GM04504 (cell line): Measurements from ENCODE around the gene DOHH.

ENCODE experiments used
- DNase-seq: peaks from one replicate; pipeline ENCODE4 v3.0.0-alpha.2; 2012; ENCODE audit warnings: low read depth

DOHH gene

DNA sequence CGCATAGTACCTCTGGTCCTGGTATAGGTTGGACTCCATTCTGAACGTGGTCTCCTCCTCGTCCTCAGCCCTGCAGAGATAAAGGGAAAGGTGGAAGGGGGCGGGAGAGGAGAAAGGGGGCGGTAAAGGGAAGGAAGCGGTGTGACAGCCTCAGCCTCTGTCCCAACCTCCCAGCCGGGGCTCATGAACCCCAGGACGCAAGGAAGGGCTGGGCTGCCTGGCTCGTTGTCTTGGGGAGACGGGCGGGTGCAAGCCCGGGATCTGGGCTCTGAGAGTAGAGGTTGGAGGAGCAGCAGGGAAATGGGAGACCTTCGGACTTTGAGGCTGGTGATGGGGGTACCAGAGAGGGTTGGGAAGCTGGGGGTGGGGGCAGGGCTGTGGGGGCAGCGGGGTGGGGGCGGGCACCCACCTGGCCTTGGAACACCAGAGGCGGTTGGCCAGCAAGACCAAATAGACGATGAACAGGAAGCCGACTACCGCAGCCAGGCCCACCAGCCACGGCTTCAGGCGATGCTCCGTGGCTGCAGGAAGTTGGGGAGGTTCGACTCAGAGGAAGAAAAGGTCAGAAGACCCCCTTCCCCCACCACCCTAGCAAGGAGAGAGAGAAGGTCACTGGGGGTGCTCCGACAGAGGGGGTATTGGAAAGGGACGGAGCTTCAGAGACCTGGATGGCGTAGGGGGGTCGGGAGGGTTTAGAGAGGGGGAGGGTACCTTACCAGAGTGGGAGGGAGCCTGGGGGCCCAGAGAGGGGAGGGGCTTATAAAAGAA lies 21.9 kb downstream of the DOHH start:
- no peak for DNase-seq

DNA sequence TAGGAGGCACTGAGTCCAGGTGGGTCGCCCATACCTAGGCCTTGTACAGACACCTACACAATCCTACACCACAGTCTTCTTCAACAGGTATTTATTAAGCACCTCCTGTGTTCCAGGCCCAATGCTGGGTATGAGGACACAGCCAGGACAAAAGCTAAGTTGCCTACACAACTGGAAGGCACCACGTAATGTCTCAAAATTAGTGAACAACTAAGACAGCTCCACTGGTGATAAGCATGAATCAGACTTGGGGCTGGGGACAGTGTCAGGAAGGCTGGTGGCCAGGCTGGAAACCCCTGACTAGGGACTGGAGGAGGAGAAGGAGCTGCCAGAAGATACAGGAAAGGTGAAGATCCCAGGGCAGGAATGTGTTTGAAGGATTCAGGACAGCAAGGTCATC lies 22.5 kb downstream of the DOHH start:
- DNase-seq: no peak

DNA sequence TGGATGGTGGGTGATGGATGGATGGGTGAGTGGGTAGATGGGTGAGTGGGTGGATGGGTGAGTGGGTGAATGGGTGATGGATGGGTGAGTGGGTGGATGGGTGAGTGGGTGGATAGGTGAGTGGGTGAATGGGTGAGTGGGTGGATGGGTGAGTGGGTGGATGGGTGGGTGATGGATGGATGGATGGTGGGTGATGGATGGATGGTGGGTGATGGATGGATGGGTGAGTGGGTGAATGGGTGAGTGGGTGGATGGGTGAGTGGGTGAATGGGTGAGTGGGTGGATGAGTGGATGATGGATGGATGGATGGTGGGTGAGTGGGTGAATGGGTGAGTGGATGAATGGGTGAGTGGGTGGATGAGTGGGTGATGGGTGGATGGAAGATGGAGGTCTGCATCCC lies 23.0 kb downstream of the DOHH start:
- no peak for DNase-seq

DNA sequence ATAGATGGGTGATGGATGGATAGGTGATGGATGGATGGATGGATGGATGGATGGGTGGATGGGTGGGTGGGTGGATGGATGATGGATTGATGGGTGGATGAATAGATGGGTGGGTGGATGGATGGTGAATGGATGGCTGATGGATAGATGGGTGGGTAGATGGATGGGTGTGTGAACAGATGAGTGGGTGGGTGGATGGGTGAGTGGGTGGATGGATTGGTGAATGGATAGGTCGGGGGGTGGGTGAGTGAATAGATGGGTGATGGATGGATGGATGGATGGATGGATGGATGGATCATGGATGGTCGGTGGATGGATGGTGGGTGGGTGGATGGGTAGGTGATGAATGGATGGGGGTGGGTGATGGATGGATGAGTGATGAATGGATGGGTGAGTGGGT lies 23.6 kb downstream of the DOHH start:
- DNase-seq: no peak

DNA sequence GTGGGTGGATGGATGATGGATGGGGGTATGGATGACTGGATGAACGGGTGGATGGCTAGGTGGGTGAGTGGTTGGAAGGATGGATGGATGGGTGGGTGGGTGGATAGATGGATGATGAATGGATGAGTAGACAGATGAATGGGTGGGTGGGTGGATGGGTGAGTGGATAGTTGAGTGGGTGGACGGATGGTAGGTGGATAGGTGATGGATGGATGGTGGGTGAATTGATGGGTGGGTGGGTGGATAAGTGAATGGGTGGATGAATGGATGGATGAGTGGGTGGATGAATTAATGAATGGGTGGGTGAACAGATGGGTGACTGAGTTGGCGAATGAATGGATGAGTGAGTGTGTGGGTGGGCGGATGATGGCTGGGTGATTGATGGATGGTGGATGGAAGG lies 25.0 kb downstream of the DOHH start:
- DNase-seq: no peak

DNA sequence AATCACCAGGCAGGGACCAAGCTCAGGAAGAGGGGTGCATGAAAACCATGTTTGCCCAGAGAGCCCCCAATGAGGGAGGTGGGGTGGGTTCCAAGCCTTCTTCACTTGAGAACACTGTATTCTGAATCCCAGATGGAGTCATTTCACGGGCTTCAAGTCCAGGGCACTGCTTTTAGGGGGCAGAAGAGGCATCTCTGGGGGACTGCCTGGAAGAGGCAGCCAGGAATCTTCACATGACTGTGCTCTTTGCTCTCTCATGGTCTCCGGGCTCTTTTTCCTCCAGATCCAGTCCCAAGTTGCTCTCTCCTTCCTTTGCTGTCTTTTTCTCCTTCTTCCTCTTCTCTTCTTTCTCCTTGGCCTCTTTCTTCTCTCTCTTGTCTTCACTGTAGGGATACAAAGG lies 25.9 kb downstream of the DOHH start:
- DNase-seq: no peak

DNA sequence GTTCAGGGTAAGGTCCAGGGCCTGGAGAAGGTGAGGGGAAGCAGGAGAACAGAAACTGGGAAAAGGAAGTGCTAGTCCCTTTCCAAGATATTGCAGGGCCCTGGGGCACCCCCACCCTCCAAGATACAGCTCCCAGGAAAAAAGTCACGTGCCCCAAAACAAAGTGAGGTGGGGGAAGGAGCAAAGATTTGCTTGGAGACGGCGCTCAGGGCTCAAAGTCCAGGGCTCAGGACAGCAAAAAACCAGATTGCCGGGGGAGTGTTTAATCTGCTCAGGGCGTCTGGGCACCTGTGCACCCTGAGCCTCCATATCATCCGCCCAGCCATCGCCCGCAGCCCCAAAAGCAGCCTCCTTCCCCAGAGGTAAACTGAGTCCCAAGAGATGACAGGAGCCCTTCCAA lies 26.5 kb downstream of the DOHH start:
- DNase-seq: no peak

DNA sequence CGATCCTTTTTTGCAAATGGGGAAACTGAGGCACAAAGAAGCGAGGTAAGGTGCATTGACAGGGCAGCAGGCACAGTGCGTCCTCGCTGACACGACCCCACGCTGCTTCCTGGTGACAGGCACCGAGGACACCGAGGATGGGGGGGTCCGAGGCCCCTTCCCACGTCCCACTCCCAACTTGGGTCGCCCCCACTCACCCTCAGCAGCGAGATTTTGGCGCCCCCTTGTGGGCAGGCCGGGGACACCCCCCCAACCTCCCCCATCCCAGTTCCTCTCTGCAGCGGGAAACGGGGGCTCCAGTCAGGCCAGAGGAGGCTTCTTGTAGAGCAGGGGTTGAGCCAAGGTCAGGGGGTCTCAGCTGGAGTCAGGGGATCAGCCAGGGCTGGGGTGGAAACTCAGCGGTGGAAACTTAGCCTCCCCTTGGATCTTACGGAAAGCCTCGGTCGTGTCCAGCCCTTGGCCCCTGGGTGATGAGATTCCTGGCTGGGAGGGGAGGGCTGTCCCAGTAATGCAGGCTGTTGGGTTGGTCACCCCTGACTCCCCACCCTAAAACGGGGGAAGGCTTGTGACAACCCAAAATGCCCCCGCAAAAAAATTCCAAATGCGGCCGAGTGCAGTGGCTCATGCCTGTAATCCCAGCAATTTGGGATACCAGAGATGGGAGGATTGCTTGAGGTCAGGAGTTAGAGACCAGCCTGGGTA lies 28.4 kb downstream of the DOHH start:
- no peak for DNase-seq

DNA sequence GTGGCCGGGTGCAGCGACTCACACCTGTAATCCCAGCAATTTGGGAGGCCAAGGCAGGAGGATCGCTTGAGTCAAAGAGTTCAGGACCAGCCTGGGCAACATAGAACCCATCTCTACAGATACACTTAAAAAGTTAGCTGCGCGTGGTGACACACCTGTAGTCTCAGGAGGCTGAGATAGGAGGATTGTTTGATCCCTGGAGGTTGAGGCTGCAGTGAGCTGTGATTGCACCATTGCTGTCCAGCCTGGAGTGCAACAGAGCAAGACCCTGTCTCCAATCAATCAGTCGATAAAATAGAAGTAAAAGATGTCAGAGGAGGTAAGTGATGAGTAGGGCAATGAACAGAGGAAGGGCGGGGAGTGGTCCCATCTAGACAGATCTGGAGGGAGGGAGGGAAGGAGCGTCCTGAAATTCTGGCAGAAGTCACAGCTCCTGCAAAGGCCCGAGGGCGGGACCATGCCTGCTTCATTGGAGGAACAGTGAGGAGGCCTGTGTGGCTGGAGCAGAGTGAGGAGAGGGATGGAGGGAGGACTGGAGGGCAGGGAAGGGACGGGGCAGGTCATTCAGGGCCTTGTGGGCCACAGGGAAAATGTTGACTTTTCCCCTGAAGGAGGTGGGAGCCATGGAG lies 29.9 kb downstream of the DOHH start:
- no peak for DNase-seq

DNA sequence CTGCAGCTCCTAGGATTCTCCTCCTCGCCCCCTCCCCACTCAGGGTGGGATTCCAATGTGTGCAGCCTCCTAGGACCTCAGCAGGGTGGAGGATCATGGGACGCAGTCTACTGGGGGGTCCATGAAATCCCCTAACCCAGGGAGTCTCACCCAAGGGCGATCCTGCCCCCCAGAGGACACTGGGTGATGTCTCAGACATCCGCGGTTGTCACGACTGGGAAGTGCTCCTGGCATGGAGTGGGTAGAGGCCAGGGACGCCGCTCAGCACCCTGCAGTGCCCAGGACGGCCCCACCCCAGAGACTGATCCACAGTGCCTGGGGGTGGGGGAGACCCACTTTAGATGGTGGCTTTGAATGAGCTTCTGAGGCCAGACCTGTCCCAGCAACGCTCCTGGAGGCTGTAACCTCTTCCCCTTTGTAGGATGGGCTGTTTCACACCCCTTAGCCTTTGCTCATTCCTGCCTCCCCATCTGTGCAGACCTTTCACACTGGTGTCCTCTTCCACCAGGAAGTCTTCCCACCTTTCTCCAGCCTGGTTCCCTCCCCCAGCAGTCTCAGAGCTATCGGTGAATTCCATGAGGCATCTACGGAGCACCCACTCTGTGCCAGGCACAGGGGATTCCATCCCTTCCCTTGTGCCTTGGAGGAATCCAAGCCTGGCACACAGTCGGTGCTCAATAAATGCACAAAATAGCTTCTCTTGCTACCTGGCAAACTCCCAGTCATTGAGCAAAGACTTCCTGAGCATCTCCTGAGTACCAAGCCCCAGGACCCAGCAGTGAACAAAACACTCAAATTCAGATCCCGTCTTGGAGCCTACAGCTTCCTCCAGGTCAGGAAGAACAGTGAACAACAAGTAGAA lies 30.6 kb downstream of the DOHH start:
- no peak for DNase-seq

DNA sequence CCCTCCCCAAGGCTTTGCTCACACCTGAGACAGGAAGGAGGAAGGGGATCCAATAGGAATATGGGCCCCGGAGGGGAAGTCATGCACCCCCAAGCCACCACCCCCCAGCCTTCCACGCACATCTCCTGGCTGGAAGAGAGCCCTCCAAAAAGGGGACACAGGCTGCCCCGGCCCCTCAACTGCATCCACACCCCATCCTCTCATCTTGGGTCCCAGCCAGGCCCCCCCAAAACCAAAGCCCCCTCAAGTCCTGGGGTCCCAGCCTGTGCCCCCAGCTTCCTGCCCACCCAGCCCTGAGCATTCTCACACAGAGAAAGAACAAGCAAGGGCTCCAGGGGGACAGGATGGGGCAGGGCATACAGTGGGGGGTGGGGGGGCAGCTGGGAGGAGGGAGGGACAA lies 32.3 kb downstream of the DOHH start:
- DNase-seq: no peak

DNA sequence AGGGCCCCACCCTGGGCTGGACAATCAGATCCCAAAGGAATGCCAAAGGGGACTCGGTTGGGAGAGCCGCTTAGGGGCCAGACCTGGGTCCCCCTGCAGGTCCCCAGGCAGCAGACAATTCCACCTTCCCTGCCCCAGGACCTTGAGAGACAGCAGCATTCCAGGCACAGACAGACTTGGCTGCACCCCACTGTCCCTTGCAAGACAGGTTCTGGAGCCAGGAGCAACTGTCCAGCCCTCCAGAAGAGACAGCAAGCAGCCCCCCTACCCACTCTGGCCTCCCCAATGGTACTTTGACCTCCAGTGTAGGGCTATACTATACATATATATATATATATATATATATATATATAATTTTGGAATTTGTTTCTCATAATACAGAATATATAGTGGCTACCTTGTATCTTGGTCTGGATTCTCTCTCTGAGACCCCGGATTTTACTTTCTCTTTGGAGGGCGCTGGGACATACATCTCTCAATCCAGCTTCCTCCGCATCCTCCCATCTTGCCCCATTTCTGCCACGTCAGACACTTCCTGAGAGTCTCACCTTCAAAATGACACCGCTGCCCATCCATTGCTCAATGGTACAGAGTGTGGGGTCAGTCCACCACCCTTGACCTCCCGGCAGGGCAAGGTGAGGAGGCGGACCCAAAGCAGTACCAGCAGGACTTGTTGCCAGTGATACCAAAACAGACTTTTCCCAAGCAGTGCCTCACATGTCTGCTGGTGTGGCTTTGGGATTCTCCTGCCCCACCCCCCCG lies 32.9 kb downstream of the DOHH start:
- no peak for DNase-seq

DNA sequence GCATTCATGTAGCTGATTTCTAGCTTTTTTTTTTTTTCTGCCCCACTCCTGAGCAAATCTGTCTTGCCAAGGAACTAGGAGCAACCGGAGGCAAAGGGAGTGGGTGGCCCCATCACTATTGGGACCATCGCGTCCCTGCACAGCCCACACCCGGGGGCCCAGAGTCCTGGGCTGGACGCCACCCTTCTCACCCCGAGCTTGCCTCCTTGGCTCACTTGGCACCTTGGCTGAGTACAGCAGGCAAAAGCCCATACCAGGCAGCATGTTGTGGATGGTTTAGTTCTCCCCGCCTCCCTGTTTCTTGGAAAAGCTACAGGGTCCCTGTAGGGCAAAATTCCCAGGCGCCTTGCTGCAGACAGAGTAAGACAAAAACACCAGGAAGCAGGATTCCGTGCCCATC lies 33.8 kb downstream of the DOHH start:
- no peak for DNase-seq

DNA sequence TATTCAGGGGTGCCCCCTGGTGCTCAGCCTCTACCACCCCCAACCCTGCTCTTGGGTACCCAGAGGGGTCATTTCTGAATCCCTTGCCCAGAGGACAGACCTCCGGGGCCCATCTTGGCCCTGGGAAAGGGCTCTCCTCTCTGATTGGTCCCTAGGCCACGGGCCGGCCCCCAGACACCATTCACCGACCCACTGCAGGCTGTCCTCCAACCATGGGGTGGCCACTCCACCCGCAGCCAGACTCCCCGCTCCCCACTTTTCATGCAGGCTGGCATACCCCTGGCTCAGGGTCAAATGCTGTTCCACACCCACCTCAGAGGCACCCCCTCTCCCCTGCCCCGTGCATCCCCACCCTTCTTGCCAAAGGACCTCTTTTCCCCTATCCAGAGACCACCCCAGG lies 34.9 kb downstream of the DOHH start:
- no peak for DNase-seq

DNA sequence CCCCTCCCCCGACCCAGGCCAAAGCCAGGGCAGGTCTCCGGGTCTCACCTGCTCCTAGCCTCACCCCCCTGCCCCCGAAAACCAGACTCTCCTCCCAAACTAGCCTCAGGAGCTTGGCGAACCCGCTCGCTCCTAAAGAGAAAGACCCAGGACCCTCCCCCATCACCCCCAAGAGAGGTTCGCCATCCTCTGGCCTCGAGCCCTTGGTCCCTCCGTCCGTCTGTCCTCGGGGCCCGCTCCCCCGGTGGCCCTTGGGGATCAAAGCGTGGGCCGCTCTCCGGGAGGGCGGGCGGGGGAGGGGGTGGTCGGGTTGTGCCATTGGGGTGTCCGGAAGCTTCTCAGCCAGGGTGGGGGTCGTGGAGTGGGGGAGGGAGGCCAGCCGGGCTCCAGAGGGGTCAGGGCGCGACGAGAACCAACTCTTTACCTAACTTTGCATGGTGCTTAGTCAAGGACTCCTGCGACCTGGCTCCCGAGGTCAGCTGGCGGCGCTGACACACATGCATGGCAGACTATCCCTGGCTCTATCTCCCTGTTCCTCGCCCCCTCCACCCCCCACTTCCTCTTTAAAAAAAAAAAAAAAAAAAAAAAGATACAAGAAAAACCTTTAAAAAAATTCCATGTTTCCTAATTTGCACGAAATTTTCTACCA lies 35.8 kb downstream of the DOHH start:
- DNase-seq: no peak

DNA sequence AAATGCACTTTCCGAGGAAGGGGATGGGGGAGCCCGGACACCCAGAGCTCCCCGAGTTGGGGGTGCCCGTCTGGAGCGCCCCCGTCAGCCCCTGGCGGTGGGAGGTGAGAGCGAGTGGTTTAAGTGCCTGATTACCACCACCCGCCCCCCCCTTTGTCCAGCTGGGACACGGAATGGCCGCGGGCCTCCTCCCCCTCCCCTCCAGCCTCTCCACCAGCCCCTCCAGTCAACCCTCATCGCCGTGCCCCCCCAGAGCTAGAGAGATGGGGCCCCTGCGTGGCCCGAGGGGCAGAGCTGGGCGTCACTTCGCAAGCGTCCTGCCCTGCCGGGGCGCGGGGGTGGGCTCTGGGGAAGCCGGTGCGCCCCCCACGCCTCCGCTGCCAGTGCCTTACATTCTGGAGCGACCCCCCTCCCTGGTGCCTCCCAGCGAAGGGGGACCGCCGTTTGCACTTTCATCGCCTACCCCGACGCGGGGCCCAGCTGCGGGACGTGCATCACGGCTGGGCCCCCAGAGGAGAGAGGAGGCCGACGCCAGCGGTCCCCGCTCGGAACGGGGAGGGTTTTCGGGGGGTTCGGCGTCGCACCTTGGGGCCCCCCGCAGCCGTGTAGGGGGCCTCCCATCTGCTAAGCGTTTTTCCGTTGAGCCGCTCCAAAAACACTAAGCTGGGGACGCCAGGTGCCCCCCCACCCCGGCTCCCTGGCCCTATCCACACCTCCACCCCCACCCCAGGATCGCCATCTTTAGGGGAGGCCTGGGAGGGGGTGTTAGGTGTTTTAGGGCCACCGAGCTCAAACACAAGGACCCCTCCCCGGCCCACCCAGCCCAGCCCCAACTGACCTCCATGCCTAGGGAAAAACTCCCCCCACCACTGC lies 36.5 kb downstream of the DOHH start:
- DNase-seq: no peak

DNA sequence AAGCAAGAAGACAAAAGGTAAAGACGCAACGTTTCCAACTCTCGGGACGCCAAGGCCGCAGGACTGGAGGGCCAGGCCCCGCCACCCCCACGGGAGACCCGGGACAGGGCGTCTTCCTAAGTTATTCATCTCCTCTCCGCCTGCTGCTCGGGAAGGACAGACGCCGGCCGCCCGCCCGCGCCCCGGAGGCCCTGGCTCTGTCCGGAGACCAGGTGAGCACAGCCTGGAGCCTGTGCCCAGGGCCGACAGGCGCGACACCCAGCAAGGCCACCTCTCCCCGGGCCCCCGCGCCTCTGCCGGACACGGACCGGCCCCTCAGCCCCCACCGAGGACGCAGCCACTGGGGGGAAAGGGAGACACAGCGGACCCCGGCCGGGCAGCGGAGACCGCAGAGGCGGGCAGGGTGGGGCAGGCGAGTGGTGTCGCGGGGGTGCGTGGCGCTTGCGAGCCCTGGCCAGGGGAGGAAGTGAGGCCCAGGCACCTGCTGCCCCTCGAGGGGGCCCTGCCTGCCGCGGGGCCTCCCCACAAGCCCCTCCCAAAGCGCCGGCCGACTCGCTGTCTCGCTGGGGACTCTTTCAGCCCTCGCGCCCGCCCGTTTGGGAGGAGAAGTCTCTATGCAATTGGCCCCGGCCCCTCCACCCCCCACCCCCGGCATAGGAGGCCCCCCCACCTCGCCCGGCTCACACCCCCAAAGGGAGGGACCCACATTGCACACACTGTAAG lies 37.3 kb downstream of the DOHH start:
- DNase-seq: no peak

DNA sequence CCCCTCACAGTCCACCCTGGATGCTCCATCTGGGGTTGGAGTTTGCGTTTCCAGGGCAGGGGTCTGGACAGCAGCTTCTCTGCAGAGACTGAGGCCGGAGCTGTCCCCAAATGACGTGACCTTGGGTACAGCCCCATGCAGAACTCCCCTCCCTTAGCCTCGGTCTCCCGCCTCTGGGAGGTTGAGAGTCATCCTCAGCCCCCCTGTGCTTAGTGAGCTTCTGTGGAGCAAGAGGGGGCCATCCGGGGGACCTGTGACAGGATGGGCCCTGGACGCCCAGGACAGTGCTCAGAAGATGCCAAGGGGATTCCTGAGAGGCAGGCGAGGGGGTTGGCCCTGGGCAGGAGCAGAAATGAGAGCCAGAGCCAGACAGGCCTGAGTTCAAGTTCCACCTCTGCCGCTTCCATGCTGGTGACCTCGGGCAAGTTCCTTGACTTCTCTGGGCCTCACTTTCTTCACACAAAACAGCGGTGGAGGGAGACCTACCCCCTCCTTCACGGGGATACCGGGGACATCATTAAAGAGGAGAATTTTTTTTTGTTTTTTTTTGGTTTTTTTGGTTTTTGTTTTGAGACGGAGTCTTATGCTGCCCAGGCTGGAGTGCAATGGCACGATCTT lies 40.4 kb downstream of the DOHH start:
- no peak for DNase-seq
